ENCODE measurements around the gene ASPRV1.

DNA sequence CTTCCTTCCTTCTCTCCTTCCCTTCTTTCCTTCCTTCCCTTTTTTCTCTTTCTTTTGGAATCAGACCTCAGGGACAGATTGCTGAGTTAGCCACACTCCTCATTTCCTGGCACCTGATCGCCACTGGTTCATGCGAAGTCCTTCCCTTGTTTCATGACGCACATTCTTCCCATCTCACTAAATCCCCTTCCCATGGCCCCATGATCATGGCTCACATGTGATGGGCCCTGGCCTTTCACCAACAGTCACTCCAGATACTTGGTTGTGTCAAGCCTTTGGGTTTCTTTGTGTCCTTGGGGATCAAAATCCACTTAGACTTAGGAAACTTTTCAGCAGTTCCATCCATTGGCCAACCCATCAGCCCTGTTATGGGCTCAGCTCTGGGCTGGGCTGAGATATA, 23.8 kb upstream of the ASPRV1 start:
- TF ChIP-seq, protein P1, sequence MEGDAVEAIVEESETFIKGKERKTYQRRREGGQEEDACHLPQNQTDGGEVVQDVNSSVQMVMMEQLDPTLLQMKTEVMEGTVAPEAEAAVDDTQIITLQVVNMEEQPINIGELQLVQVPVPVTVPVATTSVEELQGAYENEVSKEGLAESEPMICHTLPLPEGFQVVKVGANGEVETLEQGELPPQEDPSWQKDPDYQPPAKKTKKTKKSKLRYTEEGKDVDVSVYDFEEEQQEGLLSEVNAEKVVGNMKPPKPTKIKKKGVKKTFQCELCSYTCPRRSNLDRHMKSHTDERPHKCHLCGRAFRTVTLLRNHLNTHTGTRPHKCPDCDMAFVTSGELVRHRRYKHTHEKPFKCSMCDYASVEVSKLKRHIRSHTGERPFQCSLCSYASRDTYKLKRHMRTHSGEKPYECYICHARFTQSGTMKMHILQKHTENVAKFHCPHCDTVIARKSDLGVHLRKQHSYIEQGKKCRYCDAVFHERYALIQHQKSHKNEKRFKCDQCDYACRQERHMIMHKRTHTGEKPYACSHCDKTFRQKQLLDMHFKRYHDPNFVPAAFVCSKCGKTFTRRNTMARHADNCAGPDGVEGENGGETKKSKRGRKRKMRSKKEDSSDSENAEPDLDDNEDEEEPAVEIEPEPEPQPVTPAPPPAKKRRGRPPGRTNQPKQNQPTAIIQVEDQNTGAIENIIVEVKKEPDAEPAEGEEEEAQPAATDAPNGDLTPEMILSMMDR (conservative IDR thresholded peaks at IDR 0.05): no peak
- TF ChIP-seq EZH2 (IDR thresholded peaks at IDR 0.05; ENCODE audit: low read depth): no peak
